ENCODE measurements around the gene CDH23. TPM values are rescaled to one million over a fixed set of nuclear protein-coding genes. Genes with fewer than 3 reads are reported as not detected.
A peak's percentile ranks its signal among the peaks of the same experiment; 100 is the strongest.

Gene CDH23
- total and polyA plus RNA-seq, 2 experiments from 2014 or later = 0.08 TPM; not detected in 1

DNA sequence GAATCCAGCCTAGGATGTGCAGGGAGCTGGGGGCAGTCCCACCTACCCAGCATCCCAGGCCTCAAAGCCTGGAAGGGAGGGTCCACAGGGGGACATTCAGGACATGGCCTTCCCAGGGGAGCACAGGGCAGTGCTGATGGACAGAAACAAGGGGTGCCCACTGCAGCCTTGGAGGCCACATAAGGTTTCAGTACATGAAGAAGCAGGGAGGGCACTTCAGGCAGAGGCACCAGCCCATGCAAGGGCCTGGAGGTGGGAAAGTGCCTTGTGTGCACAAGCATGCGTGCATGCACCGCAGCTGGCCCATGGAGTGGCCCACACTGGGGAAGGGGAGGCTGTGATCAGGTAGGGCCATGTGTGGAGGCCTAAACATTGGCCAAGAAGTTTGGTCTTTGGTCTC, 313.8 kb downstream of the CDH23 start:
- Histone ChIP-seq H3K4me1 (ENCODE audit: insufficient read depth) (peaks cover 22% of the 10 kb centered on the region), H2AFZ (no peak overlapping the region), H3K27ac (no peak overlapping the region), H3F3A (ENCODE audit: insufficient read depth) (peaks cover 12% of the 10 kb centered on the region; the same call in 1 of the 2 replicates), H3K4me3 (no peak overlapping the region), H3K9ac (no peak overlapping the region), H3K79me2 (ENCODE audit: insufficient read depth) (no peaks in the 10 kb centered on the region), H3K9me3 (ENCODE audit: low read depth) (no peaks in the 10 kb centered on the region), H4K20me1 (ENCODE audit: insufficient read depth) (no peaks in the 10 kb centered on the region), H3K27me3 (replicated peaks; ENCODE audit: insufficient read depth) (no peaks in the 10 kb centered on the region), H3K36me3 (ENCODE audit: low read depth) (no peaks in the 10 kb centered on the region), H3K9me2 (ENCODE audit: insufficient read depth) (no peaks in the 10 kb centered on the region), H3K4me2 (ENCODE audit: unreplicated experiment) (no peak overlapping the region)
- no peak for DNase-seq
- 100% methylated on average over 2 of the region's 2 CpGs for WGBS, 2 experiments (ENCODE audit: low coverage in 1 of 2, low lambda C conversion rate in 2 of 2, missing lambda C conversion rate in 2 of 2)
- TF ChIP-seq EZH2 (IDR thresholded peaks at IDR 0.05; ENCODE audit: insufficient read depth, poor library complexity, severe bottlenecking) = no peak
- TF ChIP-seq EZH2phosphoT487 (IDR thresholded peaks at IDR 0.05; ENCODE audit: insufficient read depth, low read depth) = no peak
- in situ Hi-C loops (cut with MboI) = no loop called here

DNA sequence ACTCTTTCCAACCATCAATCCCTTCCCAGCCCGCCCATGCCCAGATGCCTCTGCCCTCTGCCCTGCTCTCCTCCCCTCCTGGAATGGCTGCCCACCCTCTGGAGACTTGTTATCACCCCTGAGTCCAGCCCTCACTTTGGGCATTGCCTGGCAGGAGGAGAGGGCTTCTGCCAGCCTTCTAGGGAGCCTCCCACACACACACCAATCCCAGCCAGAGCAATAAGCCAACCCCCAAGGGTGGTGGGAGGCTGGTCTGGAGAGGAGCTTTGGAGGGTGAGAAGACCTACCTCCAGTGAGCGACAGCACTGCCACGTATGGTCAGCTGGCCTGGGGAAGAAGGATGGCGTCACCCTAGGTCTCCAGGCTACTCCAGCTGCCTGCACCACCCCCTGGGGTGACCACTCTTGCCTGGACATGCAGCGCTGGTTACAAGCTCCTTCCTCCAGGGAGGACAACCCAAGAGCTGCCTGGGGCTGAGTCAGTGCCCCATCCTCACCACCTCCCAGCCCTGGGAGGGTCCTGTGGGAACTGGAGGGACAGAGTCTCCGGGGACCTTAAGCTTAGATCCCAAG, 314.4 kb downstream of the CDH23 start:
- 78 to 86% methylated on average over 6 of the region's 6 CpGs for whole genome bisulfite sequencing, 2 experiments (ENCODE audit: low coverage in 1 of 2, low lambda C conversion rate in 2 of 2, missing lambda C conversion rate in 2 of 2)
- Histone ChIP-seq H3K27me3 (replicated peaks; ENCODE audit: insufficient read depth) (no peaks in the 10 kb centered on the region), H3K9me3 (ENCODE audit: low read depth) (no peaks in the 10 kb centered on the region), H3K36me3 (ENCODE audit: low read depth) (no peaks in the 10 kb centered on the region), H4K20me1 (ENCODE audit: insufficient read depth) (no peaks in the 10 kb centered on the region), H3K4me2 (ENCODE audit: unreplicated experiment) (no peak overlapping the region), H3K4me1 (ENCODE audit: insufficient read depth) (peaks cover 22% of the 10 kb centered on the region), H2AFZ (no peak overlapping the region), H3K79me2 (ENCODE audit: insufficient read depth) (no peaks in the 10 kb centered on the region), H3K27ac (no peak overlapping the region), H3K9ac (no peak overlapping the region), H3F3A (ENCODE audit: insufficient read depth) (peaks cover 12% of the 10 kb centered on the region; the same call in 1 of the 2 replicates), H3K4me3 (no peak overlapping the region), H3K9me2 (ENCODE audit: insufficient read depth) (no peaks in the 10 kb centered on the region)
- TF ChIP-seq EZH2phosphoT487 (IDR thresholded peaks at IDR 0.05; ENCODE audit: insufficient read depth, low read depth) = no peak
- no peak for TF ChIP-seq EZH2 (IDR thresholded peaks at IDR 0.05; ENCODE audit: insufficient read depth, poor library complexity, severe bottlenecking)
- peak; percentile 11 for DNase-seq
- in situ Hi-C loops (cut with MboI) = no loop called here

DNA sequence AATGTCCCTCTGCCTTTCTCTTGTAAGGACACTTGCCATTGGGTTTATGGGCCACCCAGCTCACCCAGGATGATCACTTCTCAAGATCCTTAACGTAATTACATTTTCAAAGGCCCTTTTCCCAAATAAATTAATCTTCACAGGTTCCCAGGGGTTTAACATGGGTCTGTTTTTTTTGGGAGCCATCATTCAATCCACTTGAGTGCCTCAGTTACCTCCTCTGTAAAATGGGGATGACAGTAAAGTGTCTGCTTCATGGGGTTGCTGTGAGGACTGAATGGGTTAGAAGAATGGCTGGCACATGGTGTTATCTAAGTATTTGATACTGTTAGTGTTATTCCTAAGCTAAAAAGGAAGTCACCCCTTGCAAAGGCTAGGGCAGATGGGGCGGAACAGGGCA, 315.4 kb downstream of the CDH23 start:
- H3K36me3 ChIP-seq (ENCODE audit: low read depth) = no peaks in the 10 kb centered on the region
- no peaks in the 10 kb centered on the region for H3K9me2 ChIP-seq (ENCODE audit: insufficient read depth)
- H3K79me2 ChIP-seq (ENCODE audit: insufficient read depth) = no peaks in the 10 kb centered on the region
- H3K4me2 ChIP-seq (ENCODE audit: unreplicated experiment) = no peak overlapping the region
- no peak overlapping the region for H3K27ac ChIP-seq
- no peaks in the 10 kb centered on the region for H4K20me1 ChIP-seq (ENCODE audit: insufficient read depth)
- no peak overlapping the region for H2AFZ ChIP-seq
- DNase-seq = no peak
- no peak overlapping the region for H3K9ac ChIP-seq
- H3K4me1 ChIP-seq (ENCODE audit: insufficient read depth) = peaks cover 22% of the 10 kb centered on the region
- no peaks in the 10 kb centered on the region for H3K27me3 ChIP-seq (replicated peaks; ENCODE audit: insufficient read depth)
- H3F3A ChIP-seq (ENCODE audit: insufficient read depth) = peaks cover 12% of the 10 kb centered on the region; the same call in 1 of the 2 replicates
- in situ Hi-C loops (cut with MboI) = no loop called here
- H3K4me3 ChIP-seq = no peak overlapping the region
- 90 to 97% methylated on average over 2 of the region's 2 CpGs for WGBS, 2 experiments (ENCODE audit: low coverage in 1 of 2, low lambda C conversion rate in 2 of 2, missing lambda C conversion rate in 2 of 2)
- no peaks in the 10 kb centered on the region for H3K9me3 ChIP-seq (ENCODE audit: low read depth)
- TF ChIP-seq EZH2 (IDR thresholded peaks at IDR 0.05; ENCODE audit: insufficient read depth, poor library complexity, severe bottlenecking) = no peak
- TF ChIP-seq EZH2phosphoT487 (IDR thresholded peaks at IDR 0.05; ENCODE audit: insufficient read depth, low read depth) = no peak

DNA sequence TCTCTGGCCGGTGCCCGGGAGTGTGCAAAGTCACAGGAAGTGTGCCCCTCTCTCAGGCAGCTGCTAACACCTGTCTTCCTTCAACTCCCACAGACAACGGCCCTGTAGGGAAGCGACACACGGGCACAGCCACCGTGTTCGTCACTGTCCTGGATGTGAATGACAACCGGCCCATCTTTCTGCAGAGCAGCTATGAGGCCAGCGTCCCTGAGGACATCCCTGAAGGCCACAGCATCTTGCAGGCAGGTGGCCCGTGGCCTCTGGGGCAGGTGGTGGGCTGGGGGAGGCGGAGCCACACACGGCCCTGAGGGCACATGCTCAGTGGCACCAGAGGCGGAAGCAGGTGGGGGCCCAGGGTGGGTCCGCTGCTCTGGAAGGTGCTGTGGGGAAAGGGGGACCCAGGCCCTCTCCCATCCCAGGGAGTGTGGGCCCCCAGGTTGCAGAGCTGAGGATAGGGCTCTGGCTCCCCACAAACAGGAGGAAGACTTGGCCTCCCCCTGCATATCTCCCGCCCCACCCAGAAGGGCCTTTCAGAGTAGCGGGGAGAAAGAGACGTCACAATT, 315.9 kb downstream of the CDH23 start:
- Histone ChIP-seq H3K4me1 (ENCODE audit: insufficient read depth) (peaks cover 22% of the 10 kb centered on the region), H3K27ac (peak overlapping the region; percentile 94), H3K36me3 (ENCODE audit: low read depth) (no peaks in the 10 kb centered on the region), H4K20me1 (ENCODE audit: insufficient read depth) (no peaks in the 10 kb centered on the region), H3K9ac (peak overlapping the region; percentile 86), H3K79me2 (ENCODE audit: insufficient read depth) (no peaks in the 10 kb centered on the region), H3K4me2 (ENCODE audit: unreplicated experiment) (peak overlapping the region; percentile 39), H3F3A (ENCODE audit: insufficient read depth) (peaks cover 12% of the 10 kb centered on the region; the same call in 1 of the 2 replicates), H3K4me3 (no peak overlapping the region), H3K9me2 (ENCODE audit: insufficient read depth) (no peaks in the 10 kb centered on the region), H2AFZ (peak overlapping the region; percentile 90), H3K27me3 (replicated peaks; ENCODE audit: insufficient read depth) (no peaks in the 10 kb centered on the region), H3K9me3 (ENCODE audit: low read depth) (no peaks in the 10 kb centered on the region)
- in situ Hi-C loops (cut with MboI) = no loop called here
- no peak for DNase-seq
- WGBS, 2 experiments (ENCODE audit: low coverage in 1 of 2, low lambda C conversion rate in 2 of 2, missing lambda C conversion rate in 2 of 2) = 79 to 82% methylated on average over 16 of the region's 17 CpGs
- no peak for TF ChIP-seq EZH2 (IDR thresholded peaks at IDR 0.05; ENCODE audit: insufficient read depth, poor library complexity, severe bottlenecking)
- TF ChIP-seq EZH2phosphoT487 (IDR thresholded peaks at IDR 0.05; ENCODE audit: insufficient read depth, low read depth) = no peak

All from GM23248 (cell line).